Activated CD4-positive, alpha-beta T cell treated with anti-CD3 and anti-CD28 coated beads, Interleukin-2, amount 10 ng/mL, durations not matched to agents 7 days and 5 days (primary cell): Measurements from ENCODE around the gene CDK11A. TPM values are rescaled to one million over a fixed set of nuclear protein-coding genes. Genes with fewer than 3 reads are reported as not detected.

Experiments
- total RNA-seq, 2 experiments: library from RNA; stranded (reverse); gene quantifications; one replicate each; pipeline ENCODE4 v1.2.3, GENCODE V29; 2021

Gene CDK11A
- total RNA-seq, 2 experiments from 2014 or later: 61.4 to 81.9 TPM

Other genes starting within 250 kb of the CDK11A start
- gene ATAD3A, start 212.2 kb downstream of the CDK11A start, total RNA-seq: 10 to 100 TPM; 31.9 to 32.3 TPM
- 1 to 10 TPM; 1.2 to 1.3 TPM for gene TMEM240, start 183.7 kb downstream of the CDK11A start, total RNA-seq
- gene SSU72, start 149.5 kb downstream of the CDK11A start, total RNA-seq: 100 to 1,000 TPM; 128 to 130 TPM
- 1 to 10 TPM; 6.2 to 7.9 TPM for gene FNDC10, start 124.2 kb downstream of the CDK11A start, total RNA-seq
- gene MIB2, start 108.9 kb downstream of the CDK11A start, total RNA-seq: 10 to 100 TPM; 40.0 to 42.8 TPM
- gene MMP23B, start 92.2 kb downstream of the CDK11A start, total RNA-seq: 1 to 10 TPM; 1.8 to 2.3 TPM
- gene CDK11B, start 65.4 kb downstream of the CDK11A start, total RNA-seq: 10 to 100 TPM; 42.0 to 44.3 TPM
- gene SLC35E2B, start 31.6 kb downstream of the CDK11A start, total RNA-seq: 10 to 100 TPM; 62.5 to 65.0 TPM
- gene NADK, start 54.1 kb upstream of the CDK11A start, total RNA-seq: 10 to 100 TPM; 76.6 to 78.7 TPM
- gene GNB1, start 166.7 kb upstream of the CDK11A start, total RNA-seq: 100 to 1,000 TPM; 368 to 454 TPM
- gene CALML6, start 190.9 kb upstream of the CDK11A start, total RNA-seq: under 1 TPM; 0.27 to 0.47 TPM
- gene TMEM52, start 194.9 kb upstream of the CDK11A start, total RNA-seq: not detected